Subcutaneous adipose tissue (tissue), 4 donors: ENCODE data around the gene SLC13A2. TPM values are rescaled to one million over a fixed set of nuclear protein-coding genes. Genes with fewer than 3 reads are reported as not detected.

ENCODE experiments used
- total RNA-seq, 4 donors: library from RNA; depleted of rRNA; stranded (reverse); fragments of >200 nt; gene quantifications; one replicate each; pipeline ENCODE4 v1.1.0, GENCODE V29; 2016
- TF ChIP-seq, protein P1 (sequence below): fragments of 450-650 bp; IDR thresholded peaks from one replicate; pipeline ENCODE4 v1.5.1; 2016; ENCODE audit warnings: low read depth, mild to moderate bottlenecking, control low read depth, antibody characterized with exemption, moderate library complexity

Gene SLC13A2
- total RNA-seq, 4 donors from 2014 or later: not detected

DNA sequence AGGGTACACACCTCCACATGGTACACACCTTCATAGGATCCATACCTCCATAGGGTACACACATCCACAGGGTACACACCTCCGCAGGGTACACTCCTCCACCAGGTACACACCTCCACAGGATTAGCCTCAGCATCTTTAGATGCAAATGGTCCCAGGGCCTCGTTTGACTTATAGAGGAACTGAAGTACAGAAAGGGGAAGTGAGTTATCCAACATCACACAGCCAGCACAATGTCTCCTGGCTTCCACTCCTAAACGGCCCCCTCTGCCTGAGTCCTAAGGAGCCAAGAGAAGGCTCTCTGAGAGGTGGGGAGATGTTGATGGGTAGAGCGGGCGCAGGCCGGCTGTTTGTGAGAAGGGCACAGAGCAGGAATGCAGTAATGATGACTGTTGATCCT, 44.7 kb downstream of the SLC13A2 start:
- TF ChIP-seq, protein P1, sequence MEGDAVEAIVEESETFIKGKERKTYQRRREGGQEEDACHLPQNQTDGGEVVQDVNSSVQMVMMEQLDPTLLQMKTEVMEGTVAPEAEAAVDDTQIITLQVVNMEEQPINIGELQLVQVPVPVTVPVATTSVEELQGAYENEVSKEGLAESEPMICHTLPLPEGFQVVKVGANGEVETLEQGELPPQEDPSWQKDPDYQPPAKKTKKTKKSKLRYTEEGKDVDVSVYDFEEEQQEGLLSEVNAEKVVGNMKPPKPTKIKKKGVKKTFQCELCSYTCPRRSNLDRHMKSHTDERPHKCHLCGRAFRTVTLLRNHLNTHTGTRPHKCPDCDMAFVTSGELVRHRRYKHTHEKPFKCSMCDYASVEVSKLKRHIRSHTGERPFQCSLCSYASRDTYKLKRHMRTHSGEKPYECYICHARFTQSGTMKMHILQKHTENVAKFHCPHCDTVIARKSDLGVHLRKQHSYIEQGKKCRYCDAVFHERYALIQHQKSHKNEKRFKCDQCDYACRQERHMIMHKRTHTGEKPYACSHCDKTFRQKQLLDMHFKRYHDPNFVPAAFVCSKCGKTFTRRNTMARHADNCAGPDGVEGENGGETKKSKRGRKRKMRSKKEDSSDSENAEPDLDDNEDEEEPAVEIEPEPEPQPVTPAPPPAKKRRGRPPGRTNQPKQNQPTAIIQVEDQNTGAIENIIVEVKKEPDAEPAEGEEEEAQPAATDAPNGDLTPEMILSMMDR: no peak

DNA sequence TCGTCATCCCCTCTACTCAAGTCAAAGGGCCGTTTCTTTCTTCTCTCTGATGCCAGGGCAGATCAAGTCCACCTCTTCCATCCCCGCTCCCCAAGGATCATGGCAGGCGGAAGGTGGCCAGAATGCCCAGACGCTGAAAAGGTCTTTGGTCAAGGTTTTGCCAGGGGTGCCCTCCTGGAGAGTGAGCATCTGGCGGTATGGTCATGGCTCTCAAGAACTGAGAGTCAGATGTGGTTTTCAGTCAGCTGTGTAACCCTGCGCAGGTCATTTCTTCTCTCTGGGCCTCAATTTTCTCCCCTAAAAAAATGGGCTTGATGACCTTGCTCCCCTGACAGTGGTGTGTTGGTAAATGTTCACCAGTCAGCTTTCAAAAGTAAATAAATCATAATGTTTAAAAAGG, 45.1 kb downstream of the SLC13A2 start:
- TF ChIP-seq, protein P1: no peak

DNA sequence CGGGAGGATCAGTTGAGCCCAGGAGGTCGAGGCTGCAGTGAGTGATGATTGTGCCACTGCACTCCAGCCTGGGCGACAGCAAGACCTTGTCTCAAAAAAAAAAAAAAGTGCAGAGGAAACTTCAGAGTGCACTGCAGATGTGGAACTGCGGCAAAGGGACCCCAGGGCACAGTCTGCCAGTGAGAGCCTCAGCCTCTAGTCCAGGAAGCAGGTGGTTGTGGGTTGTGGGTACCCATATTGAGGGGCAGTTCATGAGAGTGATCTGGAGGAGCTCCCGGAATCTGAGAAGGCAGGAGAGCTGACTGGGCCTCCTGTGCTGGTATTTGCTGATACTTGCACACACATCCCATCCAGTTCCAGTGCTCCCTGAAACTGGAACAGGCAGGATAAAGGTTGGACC, 45.8 kb downstream of the SLC13A2 start:
- TF ChIP-seq, protein P1: no peak

DNA sequence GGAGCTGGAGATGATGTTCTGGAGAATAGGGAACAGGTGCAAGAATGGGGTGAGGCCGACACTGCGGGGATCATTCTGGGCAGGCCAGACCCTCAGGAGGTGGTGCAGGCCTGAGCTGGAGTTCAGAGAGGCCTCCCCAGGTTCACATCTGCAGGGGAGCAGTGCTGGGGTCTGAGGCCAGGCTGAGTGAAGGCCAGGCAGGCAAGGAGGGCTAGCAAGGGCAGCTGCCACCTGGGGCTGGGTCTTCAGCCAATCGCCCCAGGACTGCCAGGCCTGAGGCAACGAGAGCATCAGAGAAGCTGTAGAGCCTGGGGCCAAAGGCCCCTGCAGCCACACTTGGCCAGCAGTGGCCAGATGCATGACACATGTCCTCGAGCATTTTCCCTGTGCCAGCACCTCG, 47.2 kb downstream of the SLC13A2 start:
- TF ChIP-seq, protein P1: no peak

DNA sequence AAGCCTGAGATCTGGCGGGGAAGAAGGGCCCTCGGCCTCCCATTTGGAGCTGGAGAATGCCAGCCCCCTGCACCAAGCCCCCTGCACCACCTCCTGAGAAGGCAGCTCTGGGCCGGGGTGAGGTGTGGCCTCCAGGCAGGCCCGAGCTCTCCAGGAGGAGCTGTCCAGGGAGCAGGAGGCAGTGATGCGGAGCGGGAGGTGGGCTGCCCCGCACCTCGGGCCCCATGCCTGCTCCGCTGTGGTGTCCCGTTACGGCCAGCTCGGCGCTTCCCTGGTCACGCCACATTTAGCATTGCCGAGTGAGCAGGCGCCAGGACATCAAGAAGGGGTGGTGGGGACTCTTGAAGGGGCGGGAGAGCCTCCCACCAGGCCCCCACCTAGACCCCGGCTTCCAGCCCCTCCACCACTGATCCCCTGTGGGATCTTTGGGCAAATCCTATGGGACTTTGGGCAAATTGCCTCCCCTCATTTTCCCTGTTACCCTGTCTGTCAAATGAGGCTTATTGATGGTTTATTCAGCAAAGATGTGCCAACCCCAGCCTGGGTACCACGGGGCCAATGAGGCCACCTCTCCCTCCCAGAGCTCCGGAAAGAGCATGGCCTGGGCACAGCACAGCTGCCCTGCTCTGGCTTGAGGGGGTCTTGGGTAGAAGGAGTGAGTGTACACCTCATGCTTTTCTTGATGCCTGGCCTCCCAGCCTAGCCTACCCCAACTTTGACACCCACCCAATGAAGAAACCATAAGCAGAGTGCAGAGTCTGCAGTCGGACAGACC, 48.1 kb downstream of the SLC13A2 start:
- TF ChIP-seq, protein P1: no peak

DNA sequence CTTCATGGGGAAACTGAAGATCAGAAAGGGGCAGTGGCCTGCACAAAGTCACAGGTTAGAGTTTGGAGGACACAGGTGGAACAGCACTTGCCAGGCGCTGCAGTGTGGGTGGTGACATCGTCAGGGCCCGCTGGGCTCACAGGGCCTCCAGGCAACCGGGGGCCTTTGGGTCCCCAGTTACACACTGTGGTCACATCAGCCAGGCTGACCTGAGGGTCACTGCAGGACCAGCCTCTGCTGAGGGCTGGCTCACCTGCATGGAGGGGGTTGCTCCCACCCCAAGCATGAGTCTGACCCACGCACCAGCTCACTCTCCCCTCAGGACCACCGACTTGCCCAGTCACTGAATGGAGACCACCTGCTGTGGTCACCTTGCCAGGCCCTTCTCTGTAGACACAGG, 49.7 kb downstream of the SLC13A2 start:
- TF ChIP-seq, protein P1: no peak

DNA sequence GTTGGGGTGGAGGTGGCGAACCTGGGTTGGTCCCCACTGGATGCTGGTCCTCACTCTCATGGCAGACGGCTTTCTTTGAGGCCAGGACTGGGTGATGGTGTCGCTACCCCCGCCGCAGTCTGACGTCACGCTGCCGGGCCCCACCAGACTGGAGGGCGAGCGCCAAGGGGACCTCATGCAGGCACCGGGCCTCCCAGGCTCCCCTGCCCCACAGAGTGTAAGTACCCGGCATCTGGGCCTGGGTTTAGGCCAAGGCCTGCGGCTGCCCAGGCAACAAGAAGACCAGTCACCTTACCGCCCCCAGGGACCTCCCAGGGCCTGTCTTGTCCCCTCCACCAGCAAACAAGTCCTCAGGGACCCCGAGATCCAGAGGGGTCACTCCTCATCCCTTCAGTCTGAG, 50.4 kb downstream of the SLC13A2 start:
- TF ChIP-seq, protein P1: no peak
